Stimulated activated CD4-positive, alpha-beta T cell treated with anti-CD3 and anti-CD28 coated beads, Interleukin-2, amount 100 ng/mL, for 48 hours (primary cell): ENCODE data around the gene TMEM150B.

Experiments
- DNase-seq, 2 donors: peaks; one replicate each; pipeline ENCODE4 v3.0.0-alpha.2; 2020

Gene TMEM150B

GRCh38 chr19:55304279-55304978, 20.7 kb downstream of the TMEM150B start:
- peak in 1 of 2 donors; percentile 24 for DNase-seq

GRCh38 chr19:55303477-55303876, 21.7 kb downstream of the TMEM150B start:
- DNase-seq = no peak

- no peak for DNase-seq
Observed at GRCh38 chr19:55302318-55302703, 22.8 kb downstream of the TMEM150B start.

- DNase-seq = peak; percentile 97 to 99
Observed at GRCh38 chr19:55301459-55302317, 23.5 kb downstream of the TMEM150B start.

- no peak for DNase-seq
Observed at GRCh38 chr19:55300886-55301458, 24.2 kb downstream of the TMEM150B start.

GRCh38 chr19:55299991-55300390, 25.1 kb downstream of the TMEM150B start:
- DNase-seq = no peak

GRCh38 chr19:55297267-55297666, 27.9 kb downstream of the TMEM150B start:
- no peak for DNase-seq

- DNase-seq = no peak
Observed at GRCh38 chr19:55289117-55289796, 35.9 kb downstream of the TMEM150B start.

GRCh38 chr19:55287361-55288079, 37.6 kb downstream of the TMEM150B start:
- no peak for DNase-seq

- no peak for DNase-seq
Observed at GRCh38 chr19:55285229-55285890, 39.8 kb downstream of the TMEM150B start.

GRCh38 chr19:55284405-55285058, 40.6 kb downstream of the TMEM150B start:
- DNase-seq = no peak

- DNase-seq = peak in 1 of 2 donors; percentile 24
Observed at GRCh38 chr19:55283548-55284377, 41.4 kb downstream of the TMEM150B start, which contains the start of gene BRSK1. Gene BRSK1 (plus strand): TSS chr19:55283997. CDS start chr19:55284443, 446 bp downstream.

GRCh38 chr19:55279770-55280643, 45.1 kb downstream of the TMEM150B start, which contains the start of gene HSPBP1:
Gene HSPBP1 (minus strand): TSS chr19:55280110. CDS start chr19:55279608, 502 bp downstream.
- peak; percentile 91 to 96 for DNase-seq

- DNase-seq = no peak
Observed at GRCh38 chr19:55279340-55279739, 45.8 kb downstream of the TMEM150B start.

- DNase-seq = no peak
Observed at GRCh38 chr19:55278391-55279135, 46.6 kb downstream of the TMEM150B start.

GRCh38 chr19:55277494-55277893, 47.6 kb downstream of the TMEM150B start:
- no peak for DNase-seq

- no peak for DNase-seq
Observed at GRCh38 chr19:55276720-55277430, 48.3 kb downstream of the TMEM150B start.
